ENCODE results near the gene SH3PXD2A. TPM values are rescaled to one million over a fixed set of nuclear protein-coding genes. Genes with fewer than 3 reads are reported as not detected.

SH3PXD2A gene
- total and polyA plus RNA-seq, 10 of the 15 experiments (the other 5 are each of a cell fraction or from before 2014, with no cell fraction given), result 0.63 to 14.0 (median 4.4) TPM

DNA sequence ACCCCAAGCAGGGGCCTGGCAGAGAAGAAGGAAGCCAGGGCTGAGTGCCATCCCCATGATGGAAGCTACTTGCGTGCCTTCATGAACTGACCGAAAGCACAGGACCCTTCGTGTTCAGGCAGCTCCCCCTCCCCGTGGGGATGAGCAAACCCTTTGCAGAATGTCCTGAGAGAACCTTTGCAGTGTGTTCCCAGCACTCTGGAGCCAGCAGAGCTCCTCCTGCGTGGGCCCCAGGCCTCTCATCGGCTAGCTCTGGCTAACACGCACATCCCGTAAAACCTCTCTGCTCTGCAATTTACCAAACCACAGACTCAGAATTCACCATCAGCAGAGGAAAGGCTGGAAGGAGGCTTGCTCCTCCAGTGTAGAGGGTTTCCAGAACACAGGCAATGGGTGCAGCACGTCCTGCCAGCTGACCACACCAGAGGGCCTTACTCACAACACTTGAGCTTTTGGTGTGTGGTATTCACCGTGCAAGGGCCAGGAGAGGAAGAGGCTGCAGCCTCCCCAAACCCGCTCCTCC lies 3.1 kb downstream of the SH3PXD2A start:
- FAIRE-seq (no peak), ATAC-seq (no peak), DNase-seq (ENCODE audit: low read depth, low spot score) (no peak)
- Histone ChIP-seq H3K4me2 (ENCODE audit: control insufficient read depth, insufficient read depth) (no peak overlapping the region), H3K9ac (ENCODE audit: control insufficient read depth, insufficient read depth, low read length) (no peak overlapping the region), H4K20me1 (ENCODE audit: control insufficient read depth, insufficient read depth) (no peaks in the 10 kb centered on the region), H3K79me2 (ENCODE audit: control insufficient read depth, insufficient read depth, low read length) (no peaks in the 10 kb centered on the region), H3K36me3 (ENCODE audit: control insufficient read depth in 2 of 2, insufficient read depth in 2 of 2, low read length in 1 of 2) (no peaks in the 10 kb centered on the region), H3K27ac (ENCODE audit: control insufficient read depth, insufficient read depth) (no peak overlapping the region), H3K9me3 (replicated peaks; ENCODE audit: control insufficient read depth, insufficient read depth, low read length) (no peaks in the 10 kb centered on the region), H3K4me1 (ENCODE audit: control insufficient read depth, insufficient read depth, low read length) (no peaks in the 10 kb centered on the region), H3K27me3 (replicated peaks in 1 of 2; ENCODE audit: control insufficient read depth in 2 of 2, insufficient read depth in 2 of 2, low read length in 1 of 2) (peaks cover 10 to 18% of the 10 kb centered on the region in 2 experiments), H2AFZ (ENCODE audit: control insufficient read depth, low read depth, low read length) (no peak overlapping the region), H3K4me3 (no peak overlapping the region)
- TF ChIP-seq CHD2 (IDR thresholded peaks at IDR 0.05; ENCODE audit: borderline replicate concordance, low read depth, low read length) (no peak), MXI1 (IDR thresholded peaks at IDR 0.05; ENCODE audit: low read depth, low read length) (no peak), MTA3 (IDR thresholded peaks at IDR 0.05; ENCODE audit: borderline replicate concordance, low read length) (no peak), PAX8 (IDR thresholded peaks at IDR 0.05) (no peak), ZNF384 (IDR thresholded peaks at IDR 0.05; ENCODE audit: borderline replicate concordance, low read depth, low read length) (no peak), FOXK2 (IDR thresholded peaks at IDR 0.05) (no peak), IKZF1 (conservative IDR thresholded peaks at IDR 0.05) (no peak), GATAD2B (conservative IDR thresholded peaks at IDR 0.05; ENCODE audit: low read depth) (no peak), SMC3 (IDR thresholded peaks at IDR 0.05; ENCODE audit: borderline replicate concordance, low read length) (no peak), TCF3 (IDR thresholded peaks at IDR 0.05; ENCODE audit: borderline replicate concordance, insufficient read depth, low read depth, low read length) (no peak), WRNIP1 (IDR thresholded peaks at IDR 0.05; ENCODE audit: borderline replicate concordance, low read depth, low read length) (no peak), DPF2 (IDR thresholded peaks at IDR 0.05) (no peak), PAX5 (IDR thresholded peaks at IDR 0.05; ENCODE audit: borderline replicate concordance, low read depth, low read length) (no peak)
- TF ChIP-seq, protein P1, sequence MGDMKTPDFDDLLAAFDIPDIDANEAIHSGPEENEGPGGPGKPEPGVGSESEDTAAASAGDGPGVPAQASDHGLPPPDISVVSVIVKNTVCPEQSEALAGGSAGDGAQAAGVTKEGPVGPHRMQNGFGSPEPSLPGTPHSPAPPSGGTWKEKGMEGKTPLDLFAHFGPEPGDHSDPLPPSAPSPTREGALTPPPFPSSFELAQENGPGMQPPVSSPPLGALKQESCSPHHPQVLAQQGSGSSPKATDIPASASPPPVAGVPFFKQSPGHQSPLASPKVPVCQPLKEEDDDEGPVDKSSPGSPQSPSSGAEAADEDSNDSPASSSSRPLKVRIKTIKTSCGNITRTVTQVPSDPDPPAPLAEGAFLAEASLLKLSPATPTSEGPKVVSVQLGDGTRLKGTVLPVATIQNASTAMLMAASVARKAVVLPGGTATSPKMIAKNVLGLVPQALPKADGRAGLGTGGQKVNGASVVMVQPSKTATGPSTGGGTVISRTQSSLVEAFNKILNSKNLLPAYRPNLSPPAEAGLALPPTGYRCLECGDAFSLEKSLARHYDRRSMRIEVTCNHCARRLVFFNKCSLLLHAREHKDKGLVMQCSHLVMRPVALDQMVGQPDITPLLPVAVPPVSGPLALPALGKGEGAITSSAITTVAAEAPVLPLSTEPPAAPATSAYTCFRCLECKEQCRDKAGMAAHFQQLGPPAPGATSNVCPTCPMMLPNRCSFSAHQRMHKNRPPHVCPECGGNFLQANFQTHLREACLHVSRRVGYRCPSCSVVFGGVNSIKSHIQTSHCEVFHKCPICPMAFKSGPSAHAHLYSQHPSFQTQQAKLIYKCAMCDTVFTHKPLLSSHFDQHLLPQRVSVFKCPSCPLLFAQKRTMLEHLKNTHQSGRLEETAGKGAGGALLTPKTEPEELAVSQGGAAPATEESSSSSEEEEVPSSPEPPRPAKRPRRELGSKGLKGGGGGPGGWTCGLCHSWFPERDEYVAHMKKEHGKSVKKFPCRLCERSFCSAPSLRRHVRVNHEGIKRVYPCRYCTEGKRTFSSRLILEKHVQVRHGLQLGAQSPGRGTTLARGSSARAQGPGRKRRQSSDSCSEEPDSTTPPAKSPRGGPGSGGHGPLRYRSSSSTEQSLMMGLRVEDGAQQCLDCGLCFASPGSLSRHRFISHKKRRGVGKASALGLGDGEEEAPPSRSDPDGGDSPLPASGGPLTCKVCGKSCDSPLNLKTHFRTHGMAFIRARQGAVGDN (IDR thresholded peaks at IDR 0.05), result no peak
- TF ChIP-seq, protein P2, sequence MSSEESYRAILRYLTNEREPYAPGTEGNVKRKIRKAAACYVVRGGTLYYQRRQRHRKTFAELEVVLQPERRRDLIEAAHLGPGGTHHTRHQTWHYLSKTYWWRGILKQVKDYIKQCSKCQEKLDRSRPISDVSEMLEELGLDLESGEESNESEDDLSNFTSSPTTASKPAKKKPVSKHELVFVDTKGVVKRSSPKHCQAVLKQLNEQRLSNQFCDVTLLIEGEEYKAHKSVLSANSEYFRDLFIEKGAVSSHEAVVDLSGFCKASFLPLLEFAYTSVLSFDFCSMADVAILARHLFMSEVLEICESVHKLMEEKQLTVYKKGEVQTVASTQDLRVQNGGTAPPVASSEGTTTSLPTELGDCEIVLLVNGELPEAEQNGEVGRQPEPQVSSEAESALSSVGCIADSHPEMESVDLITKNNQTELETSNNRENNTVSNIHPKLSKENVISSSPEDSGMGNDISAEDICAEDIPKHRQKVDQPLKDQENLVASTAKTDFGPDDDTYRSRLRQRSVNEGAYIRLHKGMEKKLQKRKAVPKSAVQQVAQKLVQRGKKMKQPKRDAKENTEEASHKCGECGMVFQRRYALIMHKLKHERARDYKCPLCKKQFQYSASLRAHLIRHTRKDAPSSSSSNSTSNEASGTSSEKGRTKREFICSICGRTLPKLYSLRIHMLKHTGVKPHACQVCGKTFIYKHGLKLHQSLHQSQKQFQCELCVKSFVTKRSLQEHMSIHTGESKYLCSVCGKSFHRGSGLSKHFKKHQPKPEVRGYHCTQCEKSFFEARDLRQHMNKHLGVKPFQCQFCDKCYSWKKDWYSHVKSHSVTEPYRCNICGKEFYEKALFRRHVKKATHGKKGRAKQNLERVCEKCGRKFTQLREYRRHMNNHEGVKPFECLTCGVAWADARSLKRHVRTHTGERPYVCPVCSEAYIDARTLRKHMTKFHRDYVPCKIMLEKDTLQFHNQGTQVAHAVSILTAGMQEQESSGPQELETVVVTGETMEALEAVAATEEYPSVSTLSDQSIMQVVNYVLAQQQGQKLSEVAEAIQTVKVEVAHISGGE (CRISPR knock-in tag; IDR thresholded peaks at IDR 0.05), result no peak
- ChIA-PET SMC1A (ENCODE audit: uncharacterized antibody, unreplicated experiment) (interaction anchor here (1.1 kb wide), 1 partner anchor 35 kb away, joined by 4 read pairs; no protein-coding TSS in a partner anchor), CTCF (interaction anchor here (1.0 to 3.2 kb wide), 4 partner anchors 10 to 139 kb away, joined by 3 to 17 read pairs (median 4); no protein-coding TSS in a partner anchor), POLR2A (no interaction called here), RAD21 (ENCODE audit: unreplicated experiment) (interaction anchor here (3.6 kb wide), 1 partner anchor 139 kb away, joined by 14 read pairs; no protein-coding TSS in a partner anchor)
- no TSS peak for BruUV-seq (replicated peaks)
- WGBS (ENCODE audit: insufficient coverage, insufficient replicate concordance, low lambda C conversion rate, missing lambda C conversion rate), result 52% methylated on average over 11 of the region's 11 CpGs
- in situ Hi-C loops (cut with MboI) (no loop called here), intact Hi-C loops (cut with micrococcal nuclease; ENCODE audit: unreplicated experiment) (no loop called here)

Data from GM12878 (cell line).